Transverse colon (tissue), 4 donors: ENCODE data around the gene TIE1.
A peak's percentile ranks its signal among the peaks of the same experiment; 100 is the strongest.

ENCODE experiments used
- EP300 ChIP-seq: sonication (generic); formaldehyde crosslinking; IDR thresholded peaks from one replicate; pipeline ENCODE4 v1.6.1; 2017; ENCODE audit warnings: antibody characterized with exemption, low read depth
- POLR2A ChIP-seq: fragments of 450-650 bp; IDR thresholded peaks from one replicate; pipeline ENCODE4 v1.6.1; 2016; ENCODE audit warnings: antibody characterized with exemption, mild to moderate bottlenecking, moderate library complexity
- POLR2AphosphoS5 ChIP-seq, 3 donors: sonication (generic); formaldehyde crosslinking; IDR thresholded peaks; one replicate each; pipeline ENCODE4 v1.6.1; 2016; ENCODE audit warnings: antibody characterized with exemption in 3 of 3
- TF ChIP-seq, protein P1 (sequence below), 5 experiments: fragments of 200-600 bp in 3 of 5; fragments of 450-650 bp in 2 of 5; sonication (generic) in 3 of 5; IDR thresholded peaks; 1 replicate in 2 of 5; 2 replicates in 3 of 5; pipeline ENCODE4 v1.5.1; 2016 to 2017; ENCODE audit warnings: antibody characterized with exemption in 5 of 5, inconsistent platforms in 3 of 5, mild to moderate bottlenecking in 2 of 5, moderate library complexity in 1 of 5

DNA sequence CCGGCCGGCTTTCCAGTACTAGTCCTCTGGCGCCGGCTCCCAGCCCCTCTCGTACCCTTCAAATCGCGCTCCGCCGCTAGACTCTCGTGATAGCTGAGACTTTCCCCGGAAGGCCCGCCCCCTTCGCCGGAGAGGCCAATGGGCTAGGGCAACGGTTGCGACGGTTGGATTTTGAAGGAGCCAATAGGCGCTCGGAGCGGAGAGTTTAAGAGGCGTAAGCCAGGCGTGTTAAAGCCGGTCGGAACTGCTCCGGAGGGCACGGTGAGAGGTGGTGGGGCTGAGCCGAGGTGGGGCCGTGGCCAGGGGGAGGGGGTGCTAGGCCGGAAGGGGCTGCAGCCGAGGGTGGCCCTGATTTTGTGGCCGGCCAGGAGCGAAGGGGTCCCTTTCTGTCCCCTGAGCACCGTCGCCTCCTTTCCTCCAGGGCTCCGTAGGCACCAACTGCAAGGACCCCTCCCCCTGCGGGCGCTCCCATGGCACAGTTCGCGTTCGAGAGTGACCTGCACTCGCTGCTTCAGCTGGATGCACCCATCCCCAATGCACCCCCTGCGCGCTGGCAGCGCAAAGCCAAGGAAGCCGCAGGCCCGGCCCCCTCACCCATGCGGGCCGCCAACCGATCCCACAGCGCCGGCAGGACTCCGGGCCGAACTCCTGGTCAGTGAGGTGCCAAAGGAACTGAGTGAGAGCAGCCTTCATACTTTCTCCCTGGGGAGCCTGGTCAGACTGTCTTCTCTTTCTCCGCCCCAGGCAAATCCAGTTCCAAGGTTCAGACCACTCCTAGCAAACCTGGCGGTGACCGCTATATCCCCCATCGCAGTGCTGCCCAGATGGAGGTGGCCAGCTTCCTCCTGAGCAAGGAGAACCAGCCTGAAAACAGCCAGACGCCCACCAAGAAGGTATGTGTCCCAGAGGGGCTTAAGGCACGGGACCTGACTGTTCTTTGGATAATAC lies 58.2 kb downstream of the TIE1 start, which contains the start of gene CDC20:
- TF ChIP-seq, protein P1, sequence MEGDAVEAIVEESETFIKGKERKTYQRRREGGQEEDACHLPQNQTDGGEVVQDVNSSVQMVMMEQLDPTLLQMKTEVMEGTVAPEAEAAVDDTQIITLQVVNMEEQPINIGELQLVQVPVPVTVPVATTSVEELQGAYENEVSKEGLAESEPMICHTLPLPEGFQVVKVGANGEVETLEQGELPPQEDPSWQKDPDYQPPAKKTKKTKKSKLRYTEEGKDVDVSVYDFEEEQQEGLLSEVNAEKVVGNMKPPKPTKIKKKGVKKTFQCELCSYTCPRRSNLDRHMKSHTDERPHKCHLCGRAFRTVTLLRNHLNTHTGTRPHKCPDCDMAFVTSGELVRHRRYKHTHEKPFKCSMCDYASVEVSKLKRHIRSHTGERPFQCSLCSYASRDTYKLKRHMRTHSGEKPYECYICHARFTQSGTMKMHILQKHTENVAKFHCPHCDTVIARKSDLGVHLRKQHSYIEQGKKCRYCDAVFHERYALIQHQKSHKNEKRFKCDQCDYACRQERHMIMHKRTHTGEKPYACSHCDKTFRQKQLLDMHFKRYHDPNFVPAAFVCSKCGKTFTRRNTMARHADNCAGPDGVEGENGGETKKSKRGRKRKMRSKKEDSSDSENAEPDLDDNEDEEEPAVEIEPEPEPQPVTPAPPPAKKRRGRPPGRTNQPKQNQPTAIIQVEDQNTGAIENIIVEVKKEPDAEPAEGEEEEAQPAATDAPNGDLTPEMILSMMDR (IDR thresholded peaks at IDR 0.05) = no peak
- TF ChIP-seq POLR2A (no peak), POLR2AphosphoS5 (IDR thresholded peaks at IDR 0.05) (peak in 1 of 3 donors; percentile 44), EP300 (no peak)
